ENCODE results near the gene TBC1D7.

The TBC1D7 gene

GRCh38 chr6:13364842-13365241, 36.5 kb upstream of the TBC1D7 start:
- Mint-ChIP-seq H3K27me3 (no peaks in the 10 kb centered on the region), H3K9me3 (no peaks in the 10 kb centered on the region), H3K4me3 (no peak overlapping the region), H3K27ac (no peak overlapping the region), H3K4me1 (peaks cover 5% of the 10 kb centered on the region)
- DNase-seq (no peak), ATAC-seq (peak; percentile 40)

- DNase-seq (no peak), ATAC-seq (no peak)
- H3K27ac Mint-ChIP-seq = no peak overlapping the region
- peaks cover 11% of the 10 kb centered on the region for H3K4me1 Mint-ChIP-seq
- no peaks in the 10 kb centered on the region for H3K27me3 Mint-ChIP-seq
- H3K9me3 Mint-ChIP-seq = no peaks in the 10 kb centered on the region
- no peak overlapping the region for H3K4me3 Mint-ChIP-seq
Observed at GRCh38 chr6:13362412-13362811, 34.1 kb upstream of the TBC1D7 start.

- ATAC-seq (no peak), DNase-seq (no peak)
- H3K9me3 Mint-ChIP-seq = no peaks in the 10 kb centered on the region
- peak overlapping the region in 1 of 2 donors; percentile 29 for H3K27ac Mint-ChIP-seq
- H3K4me3 Mint-ChIP-seq = no peak overlapping the region
- no peaks in the 10 kb centered on the region for H3K27me3 Mint-ChIP-seq
- H3K4me1 Mint-ChIP-seq = peaks cover 26% of the 10 kb centered on the region
Observed at GRCh38 chr6:13360671-13361540, 32.6 kb upstream of the TBC1D7 start.

GRCh38 chr6:13359287-13359686, 30.9 kb upstream of the TBC1D7 start:
- H3K27me3 Mint-ChIP-seq = no peaks in the 10 kb centered on the region
- DNase-seq (no peak), ATAC-seq (no peak)
- peaks cover 42% of the 10 kb centered on the region for H3K4me1 Mint-ChIP-seq
- H3K9me3 Mint-ChIP-seq = no peaks in the 10 kb centered on the region
- H3K4me3 Mint-ChIP-seq = no peak overlapping the region
- no peak overlapping the region for H3K27ac Mint-ChIP-seq

GRCh38 chr6:13358511-13358910, 30.2 kb upstream of the TBC1D7 start:
- H3K9me3 Mint-ChIP-seq = no peaks in the 10 kb centered on the region
- H3K4me3 Mint-ChIP-seq = no peak overlapping the region
- peaks cover 50% of the 10 kb centered on the region for H3K4me1 Mint-ChIP-seq
- ATAC-seq (no peak), DNase-seq (no peak)
- H3K27ac Mint-ChIP-seq = no peak overlapping the region
- H3K27me3 Mint-ChIP-seq = no peaks in the 10 kb centered on the region

GRCh38 chr6:13357551-13358075, 29.3 kb upstream of the TBC1D7 start:
- Mint-ChIP-seq H3K27ac (peak overlapping the region in 1 of 2 donors; percentile 79), H3K4me3 (no peak overlapping the region), H3K9me3 (no peaks in the 10 kb centered on the region), H3K4me1 (peaks cover 54% of the 10 kb centered on the region), H3K27me3 (no peaks in the 10 kb centered on the region)
- ATAC-seq (no peak), DNase-seq (no peak)

GRCh38 chr6:13355999-13356785, 27.9 kb upstream of the TBC1D7 start:
- ATAC-seq (peak; percentile 95), DNase-seq (peak; percentile 29 to 50)
- peak overlapping the region; percentile 89 to 96 for H3K27ac Mint-ChIP-seq
- H3K9me3 Mint-ChIP-seq = no peaks in the 10 kb centered on the region
- H3K27me3 Mint-ChIP-seq = no peaks in the 10 kb centered on the region
- H3K4me1 Mint-ChIP-seq = peaks cover 54% of the 10 kb centered on the region
- peak overlapping the region; percentile 71 to 87 for H3K4me3 Mint-ChIP-seq

GRCh38 chr6:13355043-13355945, 27.0 kb upstream of the TBC1D7 start:
- Mint-ChIP-seq H3K27ac (peak overlapping the region; percentile 89 to 96), H3K4me3 (peak overlapping the region; percentile 71 to 87), H3K27me3 (no peaks in the 10 kb centered on the region), H3K9me3 (no peaks in the 10 kb centered on the region), H3K4me1 (peaks cover 49% of the 10 kb centered on the region)
- DNase-seq (peak; percentile 15 to 38), ATAC-seq (peak; percentile 83)

GRCh38 chr6:13354331-13355042, 26.1 kb upstream of the TBC1D7 start:
- ATAC-seq (no peak), DNase-seq (no peak)
- H3K27me3 Mint-ChIP-seq = no peaks in the 10 kb centered on the region
- H3K9me3 Mint-ChIP-seq = no peaks in the 10 kb centered on the region
- H3K4me3 Mint-ChIP-seq = peak overlapping the region in 1 of 2 donors; percentile 71
- H3K4me1 Mint-ChIP-seq = peaks cover 49% of the 10 kb centered on the region
- peak overlapping the region in 1 of 2 donors; percentile 89 for H3K27ac Mint-ChIP-seq

- no peak for ATAC-seq
- DNase-seq = no peak
- H3K4me3 Mint-ChIP-seq = no peak overlapping the region
- H3K4me1 Mint-ChIP-seq = peaks cover 41% of the 10 kb centered on the region
- no peaks in the 10 kb centered on the region for H3K27me3 Mint-ChIP-seq
- no peak overlapping the region for H3K27ac Mint-ChIP-seq
- no peaks in the 10 kb centered on the region for H3K9me3 Mint-ChIP-seq
Observed at GRCh38 chr6:13352165-13352564, 23.8 kb upstream of the TBC1D7 start.

- no peak overlapping the region for H3K4me3 Mint-ChIP-seq
- peaks cover 32% of the 10 kb centered on the region for H3K4me1 Mint-ChIP-seq
- no peaks in the 10 kb centered on the region for H3K9me3 Mint-ChIP-seq
- no peaks in the 10 kb centered on the region for H3K27me3 Mint-ChIP-seq
- peak overlapping the region in 1 of 2 donors; percentile 79 for H3K27ac Mint-ChIP-seq
- no peak for DNase-seq
- no peak for ATAC-seq
Observed at GRCh38 chr6:13351271-13351670, 22.9 kb upstream of the TBC1D7 start.

GRCh38 chr6:13349811-13350506, 21.6 kb upstream of the TBC1D7 start:
- Mint-ChIP-seq H3K4me1 (peaks cover 19% of the 10 kb centered on the region), H3K9me3 (no peaks in the 10 kb centered on the region), H3K4me3 (no peak overlapping the region), H3K27ac (peak overlapping the region in 1 of 2 donors; percentile 43), H3K27me3 (peaks cover 7% of the 10 kb centered on the region)
- no peak for ATAC-seq
- no peak for DNase-seq

GRCh38 chr6:13348334-13349113, 20.2 kb upstream of the TBC1D7 start:
- H3K4me1 Mint-ChIP-seq = peaks cover 4% of the 10 kb centered on the region
- no peak for ATAC-seq

More at GRCh38 chr6:13348334-13349113, 20.2 kb upstream of the TBC1D7 start:
- Mint-ChIP-seq H3K27ac (no peak overlapping the region), H3K9me3 (no peaks in the 10 kb centered on the region), H3K4me3 (no peak overlapping the region), H3K27me3 (peaks cover 10% of the 10 kb centered on the region)
- no peak for DNase-seq

All from stimulated activated naive CD8-positive, alpha-beta T cell treated with anti-CD3 and anti-CD28 coated beads, Interleukin-15, amount 100 ng/mL, for 72 hours (primary cell).